IPS DF 6.9 (cell line): ENCODE data around the gene OGDHL.
"Not testable (repeated sequence)": the region's sequence is repeated elsewhere in the genome, so short reads cannot be mapped to it uniquely, and the experiment has no call there.

Source experiments
- DNase-seq: peaks from one replicate; pipeline ENCODE4 v3.0.0-alpha.2; 2013; ENCODE audit warnings: low read depth, low spot score
- H3K27ac ChIP-seq: one replicate; pipeline ENCODE4 v1.5.1; 2013; ENCODE audit warnings: low read length, control low read depth
- H3K27me3 ChIP-seq: 2 replicates; pipeline ENCODE4 v1.6.1; 2013; ENCODE audit warnings: mild to moderate bottlenecking, low read length; ENCODE audit not compliant: control insufficient read depth, insufficient read depth
- H3K36me3 ChIP-seq: 2 replicates; pipeline ENCODE4 v1.6.1; 2013; ENCODE audit warnings: low read length; ENCODE audit not compliant: control insufficient read depth, insufficient read depth
- H3K4me1 ChIP-seq: 2 replicates; pipeline ENCODE4 v1.6.1; 2013; ENCODE audit warnings: low read length; ENCODE audit not compliant: control insufficient read depth, insufficient read depth
- H3K4me3 ChIP-seq: 2 replicates; pipeline ENCODE4 v1.5.1; 2013; ENCODE audit warnings: mild to moderate bottlenecking, low read length
- H3K9me3 ChIP-seq: 2 replicates; pipeline ENCODE4 v1.6.1; 2013; ENCODE audit warnings: low read length, inconsistent platforms; ENCODE audit not compliant: control insufficient read depth, insufficient read depth
- WGBS: extraction: QIAGEN DNeasy Blood & Tissue Kit; methylation state at CpG from one replicate; pipeline ENCODE4 v1.1.7; 2013; ENCODE audit warnings: mixed read lengths, missing lambda C conversion rate; ENCODE audit not compliant: insufficient read length, insufficient coverage; 5-methylcytosine and 5-hydroxymethylcytosine counted together

OGDHL gene

DNA sequence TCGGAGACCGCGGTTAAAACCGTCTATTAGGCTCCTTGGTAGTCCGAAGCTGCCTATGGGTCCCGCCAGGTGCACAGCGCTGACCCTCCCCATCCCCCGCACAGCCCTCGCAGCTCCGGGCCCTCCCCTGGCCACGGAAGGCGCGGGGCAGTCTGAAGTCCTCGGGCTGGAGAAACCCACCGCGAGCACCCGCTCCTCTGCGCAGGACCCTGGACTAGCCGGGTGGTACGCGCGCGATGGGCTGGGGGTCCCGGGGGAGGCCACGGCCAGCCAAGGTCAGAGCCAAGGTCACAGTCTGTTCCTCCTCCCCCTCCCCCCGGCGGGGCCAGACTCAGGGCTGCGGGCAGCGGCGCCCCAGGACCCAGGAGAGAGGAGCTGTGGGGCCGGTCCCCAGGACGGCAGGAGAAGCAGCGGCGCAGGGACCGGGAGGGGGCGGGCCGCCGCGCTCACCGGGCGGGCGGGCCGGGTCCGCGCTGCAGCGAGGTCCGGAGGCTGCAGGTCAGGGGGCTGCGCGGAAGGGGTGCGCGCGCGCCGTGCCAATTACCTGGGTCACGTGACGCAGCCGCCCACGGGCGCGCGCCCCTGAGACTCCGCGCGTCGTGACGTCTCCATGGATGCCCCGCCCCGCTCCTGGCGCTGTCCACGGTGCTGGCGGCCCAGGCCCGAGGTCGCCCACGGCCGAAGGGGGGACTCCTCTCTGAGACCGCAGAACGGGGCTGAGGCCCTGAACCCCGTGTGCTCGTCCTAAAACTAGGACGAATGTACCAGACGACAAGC, at the start of gene OGDHL:
OGDHL (minus strand) TSS at position 535 of the 777 bp plus-strand sequence. CDS start 3,731 bp downstream, outside the sequence.
- Histone ChIP-seq H3K27ac (no peak within 1 kb of the TSS), H3K9me3 (no peaks in the 10 kb centered on the region), H3K4me1 (peaks cover 3% of the 10 kb centered on the region; the same call in 1 of the 2 replicates), H3K36me3 (no peaks in the 10 kb centered on the region), H3K4me3 (peak within 1 kb of the TSS; percentile 68; the same call in 1 of the 2 replicates), H3K27me3 (no peaks in the 10 kb centered on the region)
- no CpG with 5 or more reads among the region's 81 CpGs for WGBS
- DNase-seq, result no peak

DNA sequence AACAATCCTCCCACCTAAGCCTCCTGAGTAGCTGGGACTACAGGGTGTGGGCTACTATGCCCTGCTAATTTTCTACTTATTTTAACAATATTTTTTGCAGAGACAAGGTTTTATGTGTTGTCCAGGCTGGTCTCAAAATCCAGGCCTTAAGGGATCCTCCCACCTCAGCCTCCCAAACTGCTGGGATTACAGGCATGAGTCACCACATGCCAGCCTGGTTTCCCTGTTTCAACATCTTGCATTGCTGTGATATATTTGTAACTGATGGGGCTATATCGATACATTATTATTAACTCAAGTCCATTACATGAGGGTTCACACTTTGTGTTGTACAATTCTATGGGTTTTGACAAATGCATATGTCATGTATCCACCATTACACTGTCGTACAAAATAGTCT, 41.9 kb upstream of the OGDHL start:
- Histone ChIP-seq H3K9me3 (no peaks in the 10 kb centered on the region), H3K27me3 (no peaks in the 10 kb centered on the region), H3K4me1 (no peaks in the 10 kb centered on the region), H3K36me3 (no peaks in the 10 kb centered on the region), H3K27ac (no peak overlapping the region), H3K4me3 (no peak overlapping the region)
- no CpG with 5 or more reads among the region's 2 CpGs for WGBS
- DNase-seq, result no peak

DNA sequence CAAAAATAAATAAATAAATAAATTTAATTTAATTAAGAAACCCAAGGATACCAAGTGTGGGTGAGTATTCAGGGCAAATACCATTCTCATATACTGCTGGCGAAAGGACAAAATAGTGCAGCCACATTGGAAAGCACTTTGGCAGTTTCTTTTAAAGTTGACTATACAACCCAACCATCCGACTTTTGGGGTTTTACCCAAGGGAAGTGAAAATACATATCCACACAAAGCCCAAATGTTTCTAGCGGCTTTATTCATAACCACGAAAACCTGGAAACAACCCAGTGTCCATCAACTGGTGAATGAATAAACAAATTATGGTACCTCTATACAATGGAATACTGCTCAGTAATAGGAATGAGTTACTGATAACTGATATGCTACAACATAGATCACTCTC, 36.2 kb upstream of the OGDHL start:
- Histone ChIP-seq H3K4me3 (no peak overlapping the region), H3K9me3 (no peaks in the 10 kb centered on the region), H3K36me3 (no peaks in the 10 kb centered on the region), H3K4me1 (no peaks in the 10 kb centered on the region), H3K27ac (no peak overlapping the region), H3K27me3 (no peaks in the 10 kb centered on the region)
- DNase-seq, result no peak
- WGBS, result no CpG with 5 or more reads among the region's 4 CpGs

DNA sequence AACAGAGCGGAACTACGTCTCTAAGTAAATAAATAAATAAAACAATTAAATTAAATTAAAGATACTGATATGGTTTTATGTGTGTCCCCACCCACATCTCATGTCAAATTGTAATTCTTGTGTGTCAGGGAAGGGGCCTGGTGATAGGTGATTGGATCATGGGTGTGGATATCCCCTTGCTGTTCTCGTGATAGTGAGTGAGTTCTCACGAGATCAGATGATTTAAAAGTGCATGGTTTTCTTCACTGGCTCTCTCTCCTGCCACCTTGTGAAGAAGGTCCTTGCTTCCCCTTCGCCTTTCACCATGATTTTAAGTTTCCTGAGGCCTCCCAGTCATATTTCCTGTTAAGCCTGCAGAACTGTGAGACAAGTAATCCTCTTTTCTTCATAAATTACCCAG, 29.0 kb upstream of the OGDHL start:
- H3K4me1 ChIP-seq, result no peaks in the 10 kb centered on the region
- no CpG with 5 or more reads among the region's 5 CpGs for WGBS
- no peaks in the 10 kb centered on the region for H3K36me3 ChIP-seq
- DNase-seq, result no peak
- H3K4me3 ChIP-seq, result no peak overlapping the region
- H3K27me3 ChIP-seq, result no peaks in the 10 kb centered on the region
- H3K27ac ChIP-seq, result no peak overlapping the region
- no peaks in the 10 kb centered on the region for H3K9me3 ChIP-seq

DNA sequence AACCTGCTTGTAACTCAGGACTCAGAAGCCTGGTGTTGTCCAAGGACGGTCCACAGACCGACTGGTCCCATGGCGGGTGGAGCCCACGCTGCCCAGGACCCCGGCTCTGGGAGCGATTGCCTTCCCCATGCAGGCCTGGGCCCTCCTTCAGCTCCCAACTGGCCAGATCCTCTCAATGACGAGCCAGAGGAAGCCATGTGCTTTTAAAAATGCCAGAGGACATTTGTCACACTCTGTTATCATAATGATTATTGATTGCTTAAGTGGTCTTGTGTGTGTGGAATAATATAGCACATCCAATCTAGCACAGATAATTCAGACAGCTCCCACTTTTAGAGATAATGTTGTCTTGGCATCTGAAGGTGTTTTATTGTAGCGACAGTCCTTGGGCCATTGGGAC, 22.6 kb upstream of the OGDHL start:
- peaks cover 1% of the 10 kb centered on the region; the same call in 1 of the 2 replicates for H3K4me1 ChIP-seq
- no peaks in the 10 kb centered on the region for H3K36me3 ChIP-seq
- no peaks in the 10 kb centered on the region for H3K27me3 ChIP-seq
- WGBS, result no CpG with 5 or more reads among the region's 8 CpGs
- no peaks in the 10 kb centered on the region for H3K9me3 ChIP-seq
- no peak overlapping the region for H3K4me3 ChIP-seq
- DNase-seq, result no peak
- H3K27ac ChIP-seq, result no peak overlapping the region

DNA sequence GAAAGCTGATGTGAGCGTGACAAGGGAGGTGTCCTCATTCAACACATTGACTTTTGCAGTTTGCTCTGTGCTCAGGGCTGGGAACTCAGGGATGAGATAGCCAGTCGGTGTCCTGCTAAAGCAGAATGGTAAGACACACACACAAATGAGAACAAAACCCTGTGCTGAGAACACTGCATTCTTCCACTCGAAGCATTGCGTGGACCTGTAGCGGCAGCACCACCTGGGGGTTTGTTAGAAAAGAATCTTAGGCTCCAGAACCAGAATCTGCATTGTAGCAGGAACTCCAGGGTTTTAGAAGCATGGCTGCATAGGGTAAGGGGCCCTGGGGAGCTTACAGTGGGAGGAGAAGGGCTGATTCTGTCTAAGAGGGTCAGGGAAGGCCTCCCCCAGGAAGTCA, 21.5 kb upstream of the OGDHL start:
- H3K9me3 ChIP-seq, result no peaks in the 10 kb centered on the region
- H3K4me3 ChIP-seq, result no peak overlapping the region
- peaks cover 1% of the 10 kb centered on the region; the same call in 1 of the 2 replicates for H3K4me1 ChIP-seq
- no peak overlapping the region for H3K27ac ChIP-seq
- no peak for DNase-seq
- WGBS, result no CpG with 5 or more reads among the region's 5 CpGs
- no peaks in the 10 kb centered on the region for H3K36me3 ChIP-seq
- H3K27me3 ChIP-seq, result no peaks in the 10 kb centered on the region

DNA sequence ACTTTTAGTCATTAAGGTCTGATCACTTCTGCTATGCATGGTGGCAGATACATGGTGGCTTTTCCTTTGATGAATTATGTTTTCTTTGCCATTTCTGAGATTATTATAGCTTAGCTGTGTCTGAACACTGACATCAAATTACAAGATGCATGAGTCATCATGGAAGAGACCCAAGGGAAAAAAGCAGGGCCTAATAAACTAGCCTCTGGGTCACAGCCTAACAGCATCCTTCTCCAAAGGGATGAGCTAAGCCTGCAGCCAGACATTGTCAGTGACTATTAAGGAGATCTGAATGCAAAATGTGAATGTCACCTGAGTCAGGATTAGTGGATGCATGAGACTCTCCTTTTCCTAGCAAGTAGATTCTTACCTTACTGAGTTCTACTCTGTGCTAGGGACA, 19.1 kb upstream of the OGDHL start:
- no peaks in the 10 kb centered on the region for H3K9me3 ChIP-seq
- no peak overlapping the region for H3K4me3 ChIP-seq
- no peaks in the 10 kb centered on the region for H3K36me3 ChIP-seq
- H3K27me3 ChIP-seq, result no peaks in the 10 kb centered on the region
- no peak overlapping the region for H3K27ac ChIP-seq
- peaks cover 1% of the 10 kb centered on the region; the same call in 1 of the 2 replicates for H3K4me1 ChIP-seq
- no peak for DNase-seq

DNA sequence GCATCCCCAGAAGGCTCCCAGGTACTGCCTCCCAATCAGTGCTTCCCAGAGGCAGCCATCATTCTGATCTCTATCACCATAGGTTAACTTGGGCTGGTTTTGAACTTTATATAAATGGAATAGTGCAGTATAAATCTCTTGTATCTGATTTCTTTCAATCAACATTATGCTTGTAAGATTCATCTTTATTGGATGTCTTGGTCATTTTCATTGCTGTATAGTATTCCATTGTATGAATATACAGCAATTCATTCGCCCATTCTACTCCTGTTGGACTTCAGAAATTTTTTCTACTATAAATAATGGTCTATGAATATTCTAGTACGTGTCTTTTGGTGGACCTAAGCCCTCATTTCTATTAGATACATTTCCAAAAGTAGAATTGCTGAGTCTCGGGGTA, 16.1 kb upstream of the OGDHL start:
- Histone ChIP-seq H3K9me3 (no peaks in the 10 kb centered on the region), H3K4me1 (no peaks in the 10 kb centered on the region), H3K27ac (no peak overlapping the region), H3K27me3 (no peaks in the 10 kb centered on the region), H3K4me3 (no peak overlapping the region), H3K36me3 (no peaks in the 10 kb centered on the region)
- WGBS, result no CpG with 5 or more reads among the region's 3 CpGs
- DNase-seq, result no peak

DNA sequence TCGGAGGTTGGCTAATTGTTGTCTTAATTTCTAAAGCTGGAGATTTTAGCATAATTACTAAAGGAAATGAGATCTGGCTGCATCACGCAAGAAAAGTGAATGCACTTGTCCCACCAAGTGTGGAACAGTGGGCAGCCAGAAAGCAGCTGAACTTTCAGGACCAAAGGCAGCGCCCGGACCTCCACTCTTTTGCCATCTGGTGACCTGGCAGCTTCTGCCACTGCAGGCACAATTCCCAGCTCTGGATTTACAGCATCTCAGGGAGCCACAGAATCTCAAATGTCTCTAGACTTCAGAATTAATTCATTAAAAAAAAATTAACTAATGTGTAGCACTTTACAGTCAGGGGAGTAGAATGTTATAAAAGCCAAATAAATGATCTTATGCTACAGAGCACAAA, 14.7 kb upstream of the OGDHL start:
- DNase-seq, result no peak
- H3K36me3 ChIP-seq, result no peaks in the 10 kb centered on the region
- H3K9me3 ChIP-seq, result no peaks in the 10 kb centered on the region
- no peaks in the 10 kb centered on the region for H3K4me1 ChIP-seq
- no peaks in the 10 kb centered on the region for H3K27me3 ChIP-seq
- no peak overlapping the region for H3K4me3 ChIP-seq
- no peak overlapping the region for H3K27ac ChIP-seq
- no CpG with 5 or more reads among the region's 4 CpGs for WGBS

DNA sequence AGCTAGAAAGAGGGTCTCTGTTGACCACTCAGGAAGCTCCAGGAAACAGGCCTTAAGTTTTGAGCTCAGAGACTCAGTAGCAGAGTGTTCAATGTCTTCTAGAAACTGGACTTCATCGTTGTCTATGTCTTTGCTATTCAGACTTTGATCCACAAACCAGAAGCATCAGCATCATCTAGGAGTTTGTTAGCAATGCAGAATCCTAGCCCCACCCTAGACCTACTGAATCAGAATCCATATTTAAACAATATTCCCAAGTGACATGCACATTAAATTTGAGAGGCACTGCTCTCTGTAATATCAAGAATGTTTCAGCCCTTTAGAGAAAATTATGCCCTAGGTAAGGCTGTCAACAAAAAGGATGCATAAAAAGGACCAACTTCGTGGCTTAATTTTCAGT, 12.9 kb upstream of the OGDHL start:
- no peaks in the 10 kb centered on the region for H3K36me3 ChIP-seq
- H3K9me3 ChIP-seq, result no peaks in the 10 kb centered on the region
- H3K4me1 ChIP-seq, result no peaks in the 10 kb centered on the region
- no peak overlapping the region for H3K4me3 ChIP-seq
- H3K27me3 ChIP-seq, result no peaks in the 10 kb centered on the region
- WGBS, result no CpG with 5 or more reads among the region's 2 CpGs
- no peak overlapping the region for H3K27ac ChIP-seq
- no peak for DNase-seq

DNA sequence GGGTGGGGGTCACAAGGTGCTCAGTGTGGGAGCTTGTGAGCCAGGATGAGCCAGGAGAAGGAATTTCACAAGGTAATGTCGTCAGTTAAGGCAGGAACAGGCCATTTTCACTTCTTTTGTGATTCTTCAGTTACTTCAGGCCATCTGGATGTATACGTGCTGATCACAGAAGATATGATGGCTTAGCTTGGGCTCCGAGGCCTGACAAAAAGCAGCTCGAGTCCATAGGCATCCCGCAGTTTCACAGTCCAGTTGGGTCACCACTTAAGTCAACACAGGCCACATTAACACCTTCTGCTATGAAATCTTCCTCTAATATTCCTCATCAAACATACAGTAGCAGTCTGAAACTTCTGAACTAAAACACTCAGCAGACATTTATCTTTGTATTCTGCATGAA, 10.8 kb upstream of the OGDHL start:
- H3K4me3 ChIP-seq, DNase-seq, H3K27ac ChIP-seq, H3K27me3 ChIP-seq, H3K9me3 ChIP-seq, H3K4me1 ChIP-seq, H3K36me3 ChIP-seq: not testable (repeated sequence)
- WGBS, result no CpG with 5 or more reads among the region's 5 CpGs
